Measurements from ENCODE around the gene SNX9. TPM values are rescaled to one million over a fixed set of nuclear protein-coding genes. Genes with fewer than 3 reads are reported as not detected.

SNX9 gene
- total RNA-seq, 1 experiment from 2014 or later, result 16.6 TPM

DNA sequence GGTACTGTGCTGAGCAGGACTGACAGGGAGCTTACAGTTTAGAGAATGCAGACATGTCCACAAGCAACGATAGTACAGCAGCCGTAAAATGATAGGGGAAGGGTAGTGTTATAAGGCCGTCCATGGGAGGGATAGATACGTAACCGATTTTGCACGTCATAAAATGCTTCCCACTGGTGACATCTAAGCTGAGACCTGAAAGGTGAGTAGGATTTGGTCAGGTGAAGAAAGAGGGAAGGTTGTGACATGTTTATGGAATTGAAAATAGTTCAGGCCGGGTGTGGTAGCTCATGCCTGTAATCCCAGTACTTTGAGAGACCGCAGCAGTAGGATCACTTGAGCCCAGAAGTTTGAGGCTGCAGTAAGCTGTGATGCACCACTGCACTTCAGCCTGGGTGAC is 25.6 kb downstream of the SNX9 start:
- CTCF ChIA-PET, result no interaction called here
- H3K27ac Mint-ChIP-seq (ENCODE audit: unreplicated experiment), result no peak overlapping the region
- no TSS peak for BruUV-seq (replicated peaks)

DNA sequence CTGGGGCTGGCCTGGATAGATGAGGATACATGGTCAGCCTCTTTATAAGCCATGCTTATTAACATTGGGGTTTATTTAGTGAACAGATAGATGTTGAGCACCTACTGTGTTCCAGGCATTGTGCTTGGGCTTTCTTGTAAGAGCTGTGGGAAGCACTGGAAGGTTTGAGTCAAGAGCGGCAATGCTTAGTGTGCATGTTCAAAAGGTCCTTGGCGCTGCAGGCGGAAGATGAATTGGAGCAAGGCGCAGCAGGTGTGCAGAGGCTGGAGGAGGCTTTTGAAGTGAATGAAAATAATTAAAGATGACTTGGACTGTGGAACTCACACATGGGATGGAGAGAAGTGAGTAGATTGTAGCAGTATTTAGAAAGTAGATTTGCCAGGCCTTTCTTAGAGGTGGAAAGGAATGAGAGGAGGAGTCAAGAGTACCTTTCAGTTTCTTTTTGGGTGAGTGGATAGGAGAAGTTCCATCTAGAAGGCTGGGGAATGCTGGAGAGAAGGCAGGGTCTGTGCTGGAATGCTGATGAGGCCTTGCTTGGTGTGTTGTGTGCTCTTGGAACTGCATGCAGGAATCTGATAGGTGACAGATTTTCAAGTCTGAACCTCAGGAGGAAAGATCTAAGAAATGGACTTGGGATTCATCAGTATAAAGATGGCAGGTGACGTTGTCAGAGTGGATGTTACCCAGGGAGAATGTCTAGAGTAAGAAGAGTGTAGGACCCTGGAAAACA is 26.4 kb downstream of the SNX9 start:
- no peaks in the 10 kb centered on the region for H3K36me3 Mint-ChIP-seq (ENCODE audit: insufficient read depth, unreplicated experiment)

More for the DNA sequence above, 25.6 kb downstream of the SNX9 start:
- H3K4me3 Mint-ChIP-seq (ENCODE audit: low read depth, unreplicated experiment), result no peak overlapping the region
- TF ChIP-seq, protein P1, sequence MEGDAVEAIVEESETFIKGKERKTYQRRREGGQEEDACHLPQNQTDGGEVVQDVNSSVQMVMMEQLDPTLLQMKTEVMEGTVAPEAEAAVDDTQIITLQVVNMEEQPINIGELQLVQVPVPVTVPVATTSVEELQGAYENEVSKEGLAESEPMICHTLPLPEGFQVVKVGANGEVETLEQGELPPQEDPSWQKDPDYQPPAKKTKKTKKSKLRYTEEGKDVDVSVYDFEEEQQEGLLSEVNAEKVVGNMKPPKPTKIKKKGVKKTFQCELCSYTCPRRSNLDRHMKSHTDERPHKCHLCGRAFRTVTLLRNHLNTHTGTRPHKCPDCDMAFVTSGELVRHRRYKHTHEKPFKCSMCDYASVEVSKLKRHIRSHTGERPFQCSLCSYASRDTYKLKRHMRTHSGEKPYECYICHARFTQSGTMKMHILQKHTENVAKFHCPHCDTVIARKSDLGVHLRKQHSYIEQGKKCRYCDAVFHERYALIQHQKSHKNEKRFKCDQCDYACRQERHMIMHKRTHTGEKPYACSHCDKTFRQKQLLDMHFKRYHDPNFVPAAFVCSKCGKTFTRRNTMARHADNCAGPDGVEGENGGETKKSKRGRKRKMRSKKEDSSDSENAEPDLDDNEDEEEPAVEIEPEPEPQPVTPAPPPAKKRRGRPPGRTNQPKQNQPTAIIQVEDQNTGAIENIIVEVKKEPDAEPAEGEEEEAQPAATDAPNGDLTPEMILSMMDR (IDR thresholded peaks at IDR 0.05; ENCODE audit: unreplicated experiment), result no peak
- no peaks in the 10 kb centered on the region for H3K9me3 Mint-ChIP-seq (ENCODE audit: low read depth, unreplicated experiment)
- H3K36me3 Mint-ChIP-seq (ENCODE audit: insufficient read depth, unreplicated experiment), result no peaks in the 10 kb centered on the region
- no peaks in the 10 kb centered on the region for H3K27me3 Mint-ChIP-seq (ENCODE audit: unreplicated experiment)
- intact Hi-C loops (cut with micrococcal nuclease; ENCODE audit: unreplicated experiment), result loop anchor here (5.0 kb wide), 1 partner anchor 161 kb away; no protein-coding TSS in a partner anchor
- peaks cover 31% of the 10 kb centered on the region for H3K4me1 Mint-ChIP-seq (ENCODE audit: low read depth, unreplicated experiment)
- DNase-seq, result no peak

DNA sequence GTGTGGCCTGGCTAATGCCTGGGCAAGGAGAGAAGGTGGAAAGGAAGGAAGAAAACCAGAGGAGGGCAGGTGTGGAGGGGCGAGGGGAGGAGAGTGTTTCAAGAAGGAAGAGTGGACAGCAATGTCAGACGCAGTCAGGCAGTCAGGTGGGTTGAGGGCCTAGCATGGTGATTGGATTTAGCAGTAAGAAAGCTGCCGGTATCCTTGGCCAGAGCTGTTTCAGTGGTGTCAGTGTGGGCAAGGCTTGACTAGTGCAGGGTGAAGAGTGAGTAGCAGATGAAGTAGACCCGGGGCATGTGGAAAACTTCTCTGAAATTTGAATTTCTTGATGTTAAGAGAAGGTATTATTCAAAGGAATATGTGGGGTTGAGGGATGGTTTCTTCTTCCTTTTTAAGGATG is 27.0 kb downstream of the SNX9 start:
- H3K4me1 Mint-ChIP-seq (ENCODE audit: low read depth, unreplicated experiment), result peaks cover 31% of the 10 kb centered on the region
- H3K36me3 Mint-ChIP-seq (ENCODE audit: insufficient read depth, unreplicated experiment), result no peaks in the 10 kb centered on the region
- no peaks in the 10 kb centered on the region for H3K9me3 Mint-ChIP-seq (ENCODE audit: low read depth, unreplicated experiment)
- H3K27ac Mint-ChIP-seq (ENCODE audit: unreplicated experiment), result no peak overlapping the region
- CTCF ChIA-PET, result no interaction called here
- TF ChIP-seq, protein P1 (IDR thresholded peaks at IDR 0.05; ENCODE audit: unreplicated experiment), result no peak
- no peak for DNase-seq
- BruUV-seq (replicated peaks), result no TSS peak
- no peak overlapping the region for H3K4me3 Mint-ChIP-seq (ENCODE audit: low read depth, unreplicated experiment)
- no peaks in the 10 kb centered on the region for H3K27me3 Mint-ChIP-seq (ENCODE audit: unreplicated experiment)
- intact Hi-C loops (cut with micrococcal nuclease; ENCODE audit: unreplicated experiment), result no loop called here

More for the DNA sequence above, 26.4 kb downstream of the SNX9 start:
- intact Hi-C loops (cut with micrococcal nuclease; ENCODE audit: unreplicated experiment), result loop anchor here (5.0 kb wide), 1 partner anchor 162 kb away; no protein-coding TSS in a partner anchor
- H3K27me3 Mint-ChIP-seq (ENCODE audit: unreplicated experiment), result no peaks in the 10 kb centered on the region
- H3K9me3 Mint-ChIP-seq (ENCODE audit: low read depth, unreplicated experiment), result no peaks in the 10 kb centered on the region
- H3K4me3 Mint-ChIP-seq (ENCODE audit: low read depth, unreplicated experiment), result no peak overlapping the region
- CTCF ChIA-PET, result no interaction called here
- BruUV-seq (replicated peaks), result no TSS peak
- TF ChIP-seq, protein P1 (IDR thresholded peaks at IDR 0.05; ENCODE audit: unreplicated experiment), result no peak
- DNase-seq, result no peak
- H3K4me1 Mint-ChIP-seq (ENCODE audit: low read depth, unreplicated experiment), result peaks cover 31% of the 10 kb centered on the region
- no peak overlapping the region for H3K27ac Mint-ChIP-seq (ENCODE audit: unreplicated experiment)

DNA sequence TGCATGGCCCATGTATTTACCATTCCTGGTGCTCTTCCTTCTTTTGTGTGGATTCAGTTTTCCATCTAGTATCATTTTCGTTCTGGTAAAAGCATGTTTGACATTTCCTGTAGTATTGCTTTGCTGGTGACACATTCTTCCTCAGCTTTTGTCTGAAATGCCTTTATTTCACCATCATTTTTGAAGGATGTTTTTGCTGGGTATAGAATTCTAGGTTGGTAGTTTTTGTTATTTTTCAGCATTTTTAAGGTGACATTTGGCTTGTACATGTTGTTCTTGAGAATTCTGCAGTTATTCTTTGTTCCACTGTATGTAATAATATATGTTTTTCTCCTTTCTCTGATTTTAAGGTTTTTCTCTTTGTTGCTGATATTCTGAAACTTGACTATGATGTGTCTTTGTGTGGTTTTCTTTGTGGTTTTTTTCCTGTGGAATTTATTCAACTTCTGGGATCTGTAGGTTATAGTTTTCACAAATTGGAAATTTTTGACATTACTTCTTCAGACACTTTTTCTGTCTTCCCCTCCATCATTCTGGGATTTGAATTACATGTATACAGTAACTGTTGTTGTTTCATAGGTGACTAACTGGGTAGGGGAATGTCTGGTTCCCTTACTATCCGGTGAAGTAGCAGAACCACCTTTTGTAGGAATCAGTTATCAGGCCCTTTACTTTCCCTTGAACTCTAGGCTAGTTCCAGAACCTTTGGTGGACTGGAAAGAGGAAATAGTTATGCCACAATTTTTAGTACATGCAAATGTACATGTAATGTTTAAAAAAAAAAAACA is 30.2 kb downstream of the SNX9 start:
- TF ChIP-seq, protein P1 (IDR thresholded peaks at IDR 0.05; ENCODE audit: unreplicated experiment), result no peak
- intact Hi-C loops (cut with micrococcal nuclease; ENCODE audit: unreplicated experiment), result no loop called here
- Mint-ChIP-seq H3K4me3 (ENCODE audit: low read depth, unreplicated experiment) (no peak overlapping the region), H3K9me3 (ENCODE audit: low read depth, unreplicated experiment) (no peaks in the 10 kb centered on the region), H3K27ac (ENCODE audit: unreplicated experiment) (no peak overlapping the region), H3K36me3 (ENCODE audit: insufficient read depth, unreplicated experiment) (no peaks in the 10 kb centered on the region), H3K4me1 (ENCODE audit: low read depth, unreplicated experiment) (peaks cover 17% of the 10 kb centered on the region), H3K27me3 (ENCODE audit: unreplicated experiment) (no peaks in the 10 kb centered on the region)
- no peak for DNase-seq
- CTCF ChIA-PET, result no interaction called here
- no TSS peak for BruUV-seq (replicated peaks)
